SK-N-SH (cell line): Measurements from ENCODE around the gene NOLC1.

Experiments used
- CHD2 ChIP-seq: fragments of 150-350 bp; IDR thresholded peaks from 2 replicates; pipeline ENCODE4 v1.6.1; 2018; ENCODE audit warnings: low read length; ENCODE audit not compliant: partially characterized antibody
- CTCF ChIP-seq: fragments of 200-600 bp; sonication (generic); IDR thresholded peaks from 2 replicates; pipeline ENCODE4 v1.6.1; 2017; ENCODE audit warnings: antibody characterized with exemption, mild to moderate bottlenecking, moderate library complexity
- EP300 ChIP-seq, 2 experiments: IDR thresholded peaks; 2 replicates each; pipeline versions ENCODE4 v1.4.0 to v1.6.1; 2012; ENCODE audit warnings: borderline replicate concordance in 1 of 2, low read depth in 1 of 2, low read length in 1 of 2
- FOSL2 ChIP-seq: IDR thresholded peaks from 2 replicates; pipeline ENCODE4 v1.4.0; 2012; ENCODE audit warnings: low read depth, mild to moderate bottlenecking, moderate library complexity, borderline replicate concordance
- GABPA ChIP-seq: IDR thresholded peaks from 2 replicates; pipeline ENCODE4 v1.4.0; 2012; ENCODE audit warnings: low read depth, mild to moderate bottlenecking
- JUND ChIP-seq: IDR thresholded peaks from 2 replicates; pipeline ENCODE4 v1.4.0; 2012
- MAX ChIP-seq: IDR thresholded peaks from 2 replicates; pipeline ENCODE4 v1.4.0; 2012; ENCODE audit warnings: low read depth
- POLR2AphosphoS5 ChIP-seq: IDR thresholded peaks from 2 replicates; pipeline ENCODE4 v1.6.1; 2012; ENCODE audit warnings: low read depth, low read length
- RAD21 ChIP-seq: IDR thresholded peaks from 2 replicates; pipeline ENCODE4 v1.6.1; 2012; ENCODE audit warnings: mild to moderate bottlenecking, low read length
- RFX5 ChIP-seq: IDR thresholded peaks from 2 replicates; pipeline ENCODE4 v1.6.1; 2012; ENCODE audit warnings: mild to moderate bottlenecking, improper control_type of control experiment, low read length
- SIN3A ChIP-seq: IDR thresholded peaks from 2 replicates; pipeline ENCODE4 v1.6.1; 2012; ENCODE audit warnings: low read depth, mild to moderate bottlenecking, low read length, moderate library complexity, borderline replicate concordance
- USF2 ChIP-seq: fragments of 150-350 bp; IDR thresholded peaks from 2 replicates; pipeline ENCODE4 v1.6.1; 2017; ENCODE audit warnings: antibody characterized with exemption, low read length, low read depth, borderline replicate concordance
- ZBTB33 ChIP-seq: IDR thresholded peaks from 2 replicates; pipeline ENCODE4 v1.4.0; 2012; ENCODE audit warnings: low read depth, borderline replicate concordance

GRCh38 chr10:102153093-102153620 is 968 bp downstream of the NOLC1 start:
- TF ChIP-seq CHD2 (no peak), CTCF (no peak), SIN3A (no peak), POLR2AphosphoS5 (no peak), EP300 (IDR thresholded peaks at IDR 0.05; ENCODE audit: borderline replicate concordance in 1 of 2, low read depth in 1 of 2, low read length in 1 of 2) (no peak), USF2 (no peak), MAX (no peak), FOSL2 (no peak), JUND (no peak), RAD21 (no peak), GABPA (no peak), ZBTB33 (no peak), RFX5 (no peak)
